Astrocyte (in vitro differentiated cells and primary cell): ENCODE results near the gene ABHD16A. TPM values are rescaled to one million over a fixed set of nuclear protein-coding genes. Genes with fewer than 3 reads are reported as not detected.
A peak's percentile ranks its signal among the peaks of the same experiment; 100 is the strongest.

Experiments used
- DNase-seq: peaks from one replicate; pipeline ENCODE4 v3.0.0-alpha.2; 2010; ENCODE audit warnings: low read depth
- FAIRE-seq: peaks from 2 replicates; lab custom pipeline; 2011; peaks lifted over from hg19 to GRCh38; lab: Jason Lieb, UNC
- H2AFZ ChIP-seq: 2 replicates; pipeline ENCODE4 v1.6.0; 2012; ENCODE audit warnings: low read depth, low read length, inconsistent platforms
- H3K27ac ChIP-seq: 2 replicates; pipeline ENCODE4 v1.5.1; 2011; ENCODE audit warnings: low read depth, low read length, inconsistent platforms
- H3K27me3 ChIP-seq: 2 replicates; pipeline ENCODE4 v1.6.0; 2011; ENCODE audit warnings: low read length, inconsistent platforms; ENCODE audit not compliant: insufficient read depth
- H3K36me3 ChIP-seq: 2 replicates; pipeline ENCODE4 v1.5.1; 2011; ENCODE audit warnings: low read length, inconsistent platforms; ENCODE audit not compliant: insufficient read depth
- H3K4me1 ChIP-seq: 2 replicates; pipeline ENCODE4 v1.5.1; 2011; ENCODE audit warnings: low read length, inconsistent platforms; ENCODE audit not compliant: insufficient read depth
- H3K4me2 ChIP-seq: 2 replicates; pipeline ENCODE4 v1.6.0; 2012; ENCODE audit warnings: low read length, inconsistent platforms
- H3K4me3 ChIP-seq: 2 replicates; pipeline ENCODE4 v1.5.1; 2011; ENCODE audit warnings: low read depth, mild to moderate bottlenecking, low read length, inconsistent platforms; ENCODE audit not compliant: insufficient read depth
- H3K79me2 ChIP-seq: 2 replicates; pipeline ENCODE4 v1.6.0; 2012; ENCODE audit warnings: mild to moderate bottlenecking, low read length, inconsistent platforms; ENCODE audit not compliant: insufficient read depth
- H3K9ac ChIP-seq: 2 replicates; pipeline ENCODE4 v1.6.0; 2012; ENCODE audit warnings: mild to moderate bottlenecking, low read length, inconsistent platforms
- H3K9me3 ChIP-seq: 2 replicates; pipeline ENCODE4 v1.5.1; 2012; ENCODE audit warnings: low read depth, mild to moderate bottlenecking, low read length, inconsistent platforms; ENCODE audit not compliant: insufficient read depth
- H4K20me1 ChIP-seq: 2 replicates; pipeline ENCODE4 v1.6.0; 2012; ENCODE audit warnings: low read length, inconsistent platforms; ENCODE audit not compliant: insufficient read depth
- H3K27ac Mint-ChIP-seq: one replicate; pipeline ENCODE4 v1.8.0; 2021; ENCODE audit warnings: mild to moderate bottlenecking, mixed read lengths; ENCODE audit not compliant: unreplicated experiment
- H3K27me3 Mint-ChIP-seq: one replicate; pipeline ENCODE4 v1.8.0; 2021; ENCODE audit warnings: low read depth, mixed read lengths; ENCODE audit not compliant: unreplicated experiment
- H3K36me3 Mint-ChIP-seq: one replicate; pipeline ENCODE4 v1.8.0; 2021; ENCODE audit warnings: low read depth, mixed read lengths; ENCODE audit not compliant: unreplicated experiment
- H3K4me1 Mint-ChIP-seq: one replicate; pipeline ENCODE4 v1.8.0; 2021; ENCODE audit warnings: low read depth, mixed read lengths; ENCODE audit not compliant: unreplicated experiment
- H3K4me3 Mint-ChIP-seq: one replicate; pipeline ENCODE4 v1.8.0; 2021; ENCODE audit warnings: mild to moderate bottlenecking, moderate library complexity, mixed read lengths; ENCODE audit not compliant: unreplicated experiment
- H3K9me3 Mint-ChIP-seq: one replicate; pipeline ENCODE4 v1.8.0; 2021; ENCODE audit warnings: mild to moderate bottlenecking, mixed read lengths; ENCODE audit not compliant: unreplicated experiment
- CTCF ChIP-seq: IDR thresholded peaks from 2 replicates; pipeline ENCODE4 v1.5.1; 2011; ENCODE audit warnings: low read depth, mild to moderate bottlenecking, inconsistent platforms, low read length, moderate library complexity; ENCODE audit not compliant: insufficient read depth
- EZH2 ChIP-seq: IDR thresholded peaks from 2 replicates; pipeline ENCODE4 v1.6.1; 2012; ENCODE audit warnings: mild to moderate bottlenecking, low read length, inconsistent platforms; ENCODE audit not compliant: insufficient read depth
- total RNA-seq: library from RNA; stranded (reverse); gene quantifications from 2 replicates; pipeline ENCODE4 v1.2.1, GENCODE V29; 2021

Gene ABHD16A
- total RNA-seq, 1 donor from 2014 or later: 38.3 TPM

GRCh38 chr6:31719001-31719400, 15.9 kb upstream of the ABHD16A start:
- no peaks in the 10 kb centered on the region for H3K9me3 ChIP-seq
- peaks cover 19% of the 10 kb centered on the region for H3K27me3 Mint-ChIP-seq
- H3K4me3 Mint-ChIP-seq: peak overlapping the region; percentile 57
- H3K4me1 Mint-ChIP-seq: peaks cover 8% of the 10 kb centered on the region
- no peaks in the 10 kb centered on the region for H3K79me2 ChIP-seq
- TF ChIP-seq EZH2 (no peak), CTCF (no peak)
- no peak overlapping the region for H3K9ac ChIP-seq
- no peaks in the 10 kb centered on the region for H3K27me3 ChIP-seq
- no peak overlapping the region for H3K4me3 ChIP-seq
- H3K27ac Mint-ChIP-seq: no peak overlapping the region
- no peak overlapping the region for H2AFZ ChIP-seq
- no peak overlapping the region for H3K27ac ChIP-seq
- H4K20me1 ChIP-seq: no peaks in the 10 kb centered on the region
- H3K4me2 ChIP-seq: no peak overlapping the region
- DNase-seq (no peak), FAIRE-seq (no peak)
- H3K36me3 ChIP-seq: no peaks in the 10 kb centered on the region
- H3K36me3 Mint-ChIP-seq: peaks cover 3% of the 10 kb centered on the region
- peaks cover 7% of the 10 kb centered on the region for H3K9me3 Mint-ChIP-seq
- H3K4me1 ChIP-seq: no peaks in the 10 kb centered on the region

- H2AFZ ChIP-seq: no peak overlapping the region
- no peak overlapping the region for H3K4me3 Mint-ChIP-seq
These were observed 15.1 kb upstream of the ABHD16A start for GRCh38 chr6:31718265-31718664.

More at GRCh38 chr6:31718265-31718664, 15.1 kb upstream of the ABHD16A start:
- TF ChIP-seq EZH2 (no peak), CTCF (no peak)
- peaks cover 3% of the 10 kb centered on the region for H3K36me3 Mint-ChIP-seq
- H3K27ac ChIP-seq: no peak overlapping the region
- no peaks in the 10 kb centered on the region for H3K9me3 ChIP-seq
- no peak overlapping the region for H3K4me3 ChIP-seq
- FAIRE-seq (no peak), DNase-seq (no peak)
- no peaks in the 10 kb centered on the region for H3K27me3 ChIP-seq
- peaks cover 7% of the 10 kb centered on the region for H3K9me3 Mint-ChIP-seq
- no peak overlapping the region for H3K9ac ChIP-seq
- no peak overlapping the region for H3K4me2 ChIP-seq
- H3K79me2 ChIP-seq: no peaks in the 10 kb centered on the region
- H4K20me1 ChIP-seq: no peaks in the 10 kb centered on the region
- peaks cover 10% of the 10 kb centered on the region for H3K4me1 Mint-ChIP-seq
- no peaks in the 10 kb centered on the region for H3K4me1 ChIP-seq
- H3K36me3 ChIP-seq: no peaks in the 10 kb centered on the region
- H3K27me3 Mint-ChIP-seq: peaks cover 19% of the 10 kb centered on the region
- no peak overlapping the region for H3K27ac Mint-ChIP-seq
